Neural progenitor cell (in vitro differentiated cells): ENCODE results near the gene SCAMP3. TPM values are rescaled to one million over a fixed set of nuclear protein-coding genes. Genes with fewer than 3 reads are reported as not detected.
"Not testable (repeated sequence)": the region's sequence is repeated elsewhere in the genome, so short reads cannot be mapped to it uniquely, and the experiment has no call there.

Experiments
- DNase-seq: peaks from one replicate; pipeline ENCODE4 v3.0.0-alpha.2; 2016; ENCODE audit warnings: low spot score
- H2AFZ ChIP-seq: fragments of 200-600 bp; sonication (generic); replicated peaks from 2 replicates; pipeline ENCODE4 v1.6.1; 2016; ENCODE audit warnings: antibody characterized with exemption
- H3F3A ChIP-seq: fragments of 200-600 bp; sonication (generic); 2 replicates; pipeline ENCODE4 v1.6.1; 2016; ENCODE audit warnings: antibody characterized with exemption, low read depth
- H3K27ac ChIP-seq: fragments of 200-600 bp; sonication (generic); 2 replicates; pipeline ENCODE4 v1.5.1; 2016; ENCODE audit warnings: mild to moderate bottlenecking
- H3K27me3 ChIP-seq: fragments of 200-600 bp; sonication (generic); 2 replicates; pipeline ENCODE4 v1.6.1; 2016; ENCODE audit warnings: mild to moderate bottlenecking, moderate library complexity
- H3K36me3 ChIP-seq: fragments of 200-600 bp; sonication (generic); 2 replicates; pipeline ENCODE4 v1.5.1; 2016
- H3K4me1 ChIP-seq: fragments of 200-600 bp; sonication (generic); 2 replicates; pipeline ENCODE4 v1.6.1; 2016; ENCODE audit warnings: mixed run types
- H3K4me2 ChIP-seq: fragments of 200-600 bp; sonication (generic); 2 replicates; pipeline ENCODE4 v1.6.1; 2016
- H3K4me3 ChIP-seq: fragments of 200-600 bp; sonication (generic); 2 replicates; pipeline ENCODE4 v1.5.1; 2016
- H3K79me2 ChIP-seq: fragments of 200-600 bp; sonication (generic); 2 replicates; pipeline ENCODE4 v1.6.1; 2016; ENCODE audit warnings: low read depth
- H3K9ac ChIP-seq: fragments of 200-600 bp; sonication (generic); 2 replicates; pipeline ENCODE4 v1.6.1; 2016
- H3K9me3 ChIP-seq: fragments of 200-600 bp; sonication (generic); 2 replicates; pipeline ENCODE4 v1.5.1; 2016; ENCODE audit warnings: low read depth
- H4K20me1 ChIP-seq: fragments of 200-600 bp; sonication (generic); 2 replicates; pipeline ENCODE4 v1.6.1; 2016; ENCODE audit warnings: low read depth
- H3K27ac Mint-ChIP-seq: 3 replicates; pipeline ENCODE4 v1.8.0; 2021; ENCODE audit warnings: mixed read lengths
- H3K27me3 Mint-ChIP-seq: 2 replicates; pipeline ENCODE4 v1.8.0; 2022; ENCODE audit warnings: low read depth, mild to moderate bottlenecking, inconsistent platforms, moderate library complexity, mixed read lengths; ENCODE audit not compliant: insufficient read depth
- H3K36me3 Mint-ChIP-seq: 3 replicates; pipeline ENCODE4 v1.8.0; 2021; ENCODE audit warnings: mixed read lengths
- H3K4me1 Mint-ChIP-seq: 3 replicates; pipeline ENCODE4 v1.8.0; 2021; ENCODE audit warnings: mixed read lengths
- H3K4me3 Mint-ChIP-seq: 3 replicates; pipeline ENCODE4 v1.8.0; 2021; ENCODE audit warnings: mild to moderate bottlenecking, moderate library complexity, mixed read lengths
- H3K9me3 Mint-ChIP-seq: 3 replicates; pipeline ENCODE4 v1.8.0; 2020; ENCODE audit warnings: mixed read lengths
- EZH2 ChIP-seq: fragments of 200-600 bp; sonication (generic); IDR thresholded peaks from 2 replicates; pipeline ENCODE4 v1.6.1; 2017; ENCODE audit warnings: antibody characterized with exemption, mild to moderate bottlenecking, moderate library complexity
- EZH2phosphoT487 ChIP-seq: fragments of 200-600 bp; sonication (generic); IDR thresholded peaks from 2 replicates; pipeline ENCODE4 v1.6.1; 2017; ENCODE audit warnings: antibody characterized with exemption
- total RNA-seq: library from RNA; depleted of rRNA; stranded (reverse); fragments of >200 nt; gene quantifications from 2 replicates; pipeline ENCODE4 v1.2.3, GENCODE V29; 2015; ENCODE audit warnings: low replicate concordance
- TF ChIP-seq, protein P1 (sequence below): fragments of 200-600 bp; sonication (generic); IDR thresholded peaks from 2 replicates; pipeline ENCODE4 v1.5.1; 2017; ENCODE audit warnings: antibody characterized with exemption, mild to moderate bottlenecking

Gene SCAMP3
- total RNA-seq, 1 donor from 2014 or later, result 21.8 TPM

DNA sequence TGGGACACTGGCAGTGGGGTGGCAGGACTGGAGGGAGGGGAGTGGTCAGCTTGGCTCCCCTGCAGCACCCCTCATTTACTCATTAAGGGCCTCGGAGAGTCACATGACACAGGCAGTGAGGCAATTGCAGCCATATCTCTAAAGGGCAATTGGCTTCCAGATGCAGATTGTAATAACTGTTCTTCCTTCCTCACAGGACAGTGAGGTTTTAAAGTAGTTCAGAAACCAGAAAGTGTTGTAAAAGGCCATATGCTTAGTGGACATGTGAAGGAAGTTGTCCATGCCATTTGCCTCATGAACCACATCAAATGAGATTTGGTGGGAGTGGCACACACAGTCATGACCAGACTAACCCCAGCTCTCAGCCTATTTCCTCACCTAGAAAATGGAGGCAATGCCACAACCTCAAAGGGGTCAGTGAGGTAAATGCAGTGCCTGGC, 42.5 kb downstream of the SCAMP3 start:
- H3K4me3 ChIP-seq, result peak overlapping the region; percentile 34
- Mint-ChIP-seq H3K4me1 (peaks cover 14% of the 10 kb centered on the region), H3K27me3 (no peaks in the 10 kb centered on the region)

DNA sequence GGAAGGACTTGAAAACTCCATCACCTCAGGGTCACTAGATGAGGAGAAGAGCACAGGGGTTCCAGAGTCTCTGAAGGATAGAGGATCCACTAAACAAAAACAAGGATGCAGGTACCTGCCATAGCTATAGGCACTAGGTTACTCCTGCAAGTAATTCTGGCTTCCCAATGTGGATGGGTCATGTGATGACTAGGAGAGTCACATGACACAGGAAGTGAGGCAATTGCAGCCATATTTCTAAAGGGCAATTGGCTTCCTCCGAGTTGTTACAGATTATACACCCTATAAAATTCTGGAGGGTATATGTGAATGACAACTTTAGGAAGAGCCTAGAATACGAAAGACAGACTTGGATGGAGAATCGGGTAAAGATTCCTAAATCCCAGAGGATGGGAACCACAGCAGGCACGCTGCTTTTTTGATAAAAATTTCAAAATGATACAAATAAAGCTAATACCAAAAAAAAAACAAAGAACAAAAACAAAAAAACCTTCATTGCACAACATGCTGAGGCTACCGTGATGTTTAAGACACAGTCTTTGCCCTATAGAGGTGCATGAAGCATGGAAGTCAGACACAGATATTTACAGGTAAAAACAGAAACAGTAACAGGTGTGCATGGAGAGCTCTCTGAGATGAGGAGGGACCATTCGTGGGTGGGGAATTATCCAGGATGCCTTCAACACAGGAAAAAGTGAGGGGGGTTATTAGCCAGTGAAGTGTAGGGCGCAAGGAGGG, 43.1 kb downstream of the SCAMP3 start:
- Histone ChIP-seq H3K36me3 (no peaks in the 10 kb centered on the region), H3K4me3 (peak overlapping the region; percentile 34), H3K9ac (no peak overlapping the region), H3K4me1 (no peaks in the 10 kb centered on the region), H2AFZ (peak overlapping the region; percentile 65), H3K79me2 (no peaks in the 10 kb centered on the region), H3F3A (peaks cover 27% of the 10 kb centered on the region), H4K20me1 (no peaks in the 10 kb centered on the region), H3K9me3 (no peaks in the 10 kb centered on the region), H3K27me3 (no peaks in the 10 kb centered on the region), H3K27ac (no peak overlapping the region), H3K4me2 (peak overlapping the region; percentile 65)
- peak overlapping the region; percentile 24 for H3K4me3 Mint-ChIP-seq
- H3K9me3 Mint-ChIP-seq, result no peaks in the 10 kb centered on the region
- peaks cover 10% of the 10 kb centered on the region for H3K4me1 Mint-ChIP-seq
- no peaks in the 10 kb centered on the region for H3K27me3 Mint-ChIP-seq
- TF ChIP-seq EZH2phosphoT487 (no peak), EZH2 (no peak)
- TF ChIP-seq, protein P1, sequence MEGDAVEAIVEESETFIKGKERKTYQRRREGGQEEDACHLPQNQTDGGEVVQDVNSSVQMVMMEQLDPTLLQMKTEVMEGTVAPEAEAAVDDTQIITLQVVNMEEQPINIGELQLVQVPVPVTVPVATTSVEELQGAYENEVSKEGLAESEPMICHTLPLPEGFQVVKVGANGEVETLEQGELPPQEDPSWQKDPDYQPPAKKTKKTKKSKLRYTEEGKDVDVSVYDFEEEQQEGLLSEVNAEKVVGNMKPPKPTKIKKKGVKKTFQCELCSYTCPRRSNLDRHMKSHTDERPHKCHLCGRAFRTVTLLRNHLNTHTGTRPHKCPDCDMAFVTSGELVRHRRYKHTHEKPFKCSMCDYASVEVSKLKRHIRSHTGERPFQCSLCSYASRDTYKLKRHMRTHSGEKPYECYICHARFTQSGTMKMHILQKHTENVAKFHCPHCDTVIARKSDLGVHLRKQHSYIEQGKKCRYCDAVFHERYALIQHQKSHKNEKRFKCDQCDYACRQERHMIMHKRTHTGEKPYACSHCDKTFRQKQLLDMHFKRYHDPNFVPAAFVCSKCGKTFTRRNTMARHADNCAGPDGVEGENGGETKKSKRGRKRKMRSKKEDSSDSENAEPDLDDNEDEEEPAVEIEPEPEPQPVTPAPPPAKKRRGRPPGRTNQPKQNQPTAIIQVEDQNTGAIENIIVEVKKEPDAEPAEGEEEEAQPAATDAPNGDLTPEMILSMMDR, result no peak
- H3K36me3 Mint-ChIP-seq, result peaks cover 14% of the 10 kb centered on the region
- peak overlapping the region; percentile 11 for H3K27ac Mint-ChIP-seq
- DNase-seq, result peak; percentile 78

More for the DNA sequence above, 42.5 kb downstream of the SCAMP3 start:
- peak overlapping the region; percentile 65 for H3K4me2 ChIP-seq
- H3K36me3 ChIP-seq, result no peaks in the 10 kb centered on the region
- Mint-ChIP-seq H3K4me3 (peak overlapping the region; percentile 3), H3K9me3 (no peaks in the 10 kb centered on the region), H3K27ac (peak overlapping the region; percentile 11), H3K36me3 (peaks cover 16% of the 10 kb centered on the region)
- H3K27ac ChIP-seq, result no peak overlapping the region
- H3K79me2 ChIP-seq, result peaks cover under 1% of the 10 kb centered on the region
- peaks cover 33% of the 10 kb centered on the region for H3F3A ChIP-seq
- peak overlapping the region; percentile 65 for H2AFZ ChIP-seq
- TF ChIP-seq EZH2phosphoT487, result no peak
- TF ChIP-seq, protein P1, result no peak
- no peak for TF ChIP-seq EZH2
- peak; percentile 50 for DNase-seq
- no peaks in the 10 kb centered on the region for H3K4me1 ChIP-seq
- H3K9me3 ChIP-seq, result no peaks in the 10 kb centered on the region
- H3K9ac ChIP-seq, result no peak overlapping the region
- no peaks in the 10 kb centered on the region for H3K27me3 ChIP-seq
- H4K20me1 ChIP-seq, result no peaks in the 10 kb centered on the region

DNA sequence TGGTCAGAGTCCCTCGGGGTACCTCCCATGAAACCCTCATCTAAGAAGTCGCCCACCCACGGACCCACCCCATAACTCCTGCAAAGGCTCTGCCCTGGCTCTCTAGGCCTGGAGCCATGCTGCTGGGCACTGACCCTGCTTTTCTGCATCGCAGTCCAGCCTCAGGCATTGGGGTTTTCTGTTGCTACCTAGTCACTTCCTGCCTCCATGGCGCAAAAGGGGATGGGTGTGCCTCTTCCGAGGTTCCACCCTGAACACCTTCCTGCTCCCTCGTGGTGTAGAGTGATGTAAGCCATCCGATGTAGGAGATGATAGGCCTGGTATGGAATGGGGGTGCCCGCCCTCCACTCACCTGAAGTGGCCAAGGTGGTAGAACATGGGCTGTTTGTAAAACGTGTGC, 47.5 kb downstream of the SCAMP3 start:
- not testable (repeated sequence) for H3K27me3 ChIP-seq, H3K9me3 Mint-ChIP-seq, H3K79me2 ChIP-seq, H3K27ac Mint-ChIP-seq, H3K27ac ChIP-seq, H3K9ac ChIP-seq, DNase-seq, H3K4me1 ChIP-seq, H3K9me3 ChIP-seq, H4K20me1 ChIP-seq, H3K27me3 Mint-ChIP-seq, H3F3A ChIP-seq, H3K36me3 ChIP-seq, H3K4me3 ChIP-seq, H3K36me3 Mint-ChIP-seq, H3K4me3 Mint-ChIP-seq, H2AFZ ChIP-seq, H3K4me2 ChIP-seq
- peaks cover 19% of the 10 kb centered on the region for H3K4me1 Mint-ChIP-seq

DNA sequence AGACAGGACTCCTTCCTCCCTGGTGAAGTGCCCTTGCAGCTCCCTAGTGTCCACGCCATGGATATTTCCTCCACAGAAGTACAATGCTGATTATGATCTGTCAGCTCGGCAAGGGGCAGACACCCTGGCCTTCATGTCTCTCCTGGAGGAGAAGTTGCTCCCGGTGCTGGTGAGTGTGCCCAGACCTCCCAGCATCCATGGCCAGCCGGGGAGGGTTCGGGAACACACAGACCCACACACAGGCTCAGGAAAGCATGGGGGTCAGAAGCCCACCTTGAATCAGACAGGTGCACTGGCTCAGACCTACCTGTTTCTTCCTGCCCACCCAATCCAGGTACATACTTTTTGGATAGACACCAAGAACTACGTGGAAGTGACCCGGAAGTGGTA, 50.1 kb downstream of the SCAMP3 start:
- H3K27me3 ChIP-seq, H3K36me3 ChIP-seq, H3K27ac Mint-ChIP-seq, H4K20me1 ChIP-seq, H3K9me3 ChIP-seq, H3K79me2 ChIP-seq, H3K36me3 Mint-ChIP-seq, DNase-seq, H2AFZ ChIP-seq, H3K9ac ChIP-seq, H3K4me3 ChIP-seq, H3K9me3 Mint-ChIP-seq, H3K4me3 Mint-ChIP-seq, H3K4me2 ChIP-seq, H3K27ac ChIP-seq: not testable (repeated sequence)
- H3K4me1 Mint-ChIP-seq, result peaks cover 29% of the 10 kb centered on the region
- Histone ChIP-seq H3F3A (peaks cover 32% of the 10 kb centered on the region), H3K4me1 (peaks cover 17% of the 10 kb centered on the region)
- H3K27me3 Mint-ChIP-seq, result peaks cover 18% of the 10 kb centered on the region

DNA sequence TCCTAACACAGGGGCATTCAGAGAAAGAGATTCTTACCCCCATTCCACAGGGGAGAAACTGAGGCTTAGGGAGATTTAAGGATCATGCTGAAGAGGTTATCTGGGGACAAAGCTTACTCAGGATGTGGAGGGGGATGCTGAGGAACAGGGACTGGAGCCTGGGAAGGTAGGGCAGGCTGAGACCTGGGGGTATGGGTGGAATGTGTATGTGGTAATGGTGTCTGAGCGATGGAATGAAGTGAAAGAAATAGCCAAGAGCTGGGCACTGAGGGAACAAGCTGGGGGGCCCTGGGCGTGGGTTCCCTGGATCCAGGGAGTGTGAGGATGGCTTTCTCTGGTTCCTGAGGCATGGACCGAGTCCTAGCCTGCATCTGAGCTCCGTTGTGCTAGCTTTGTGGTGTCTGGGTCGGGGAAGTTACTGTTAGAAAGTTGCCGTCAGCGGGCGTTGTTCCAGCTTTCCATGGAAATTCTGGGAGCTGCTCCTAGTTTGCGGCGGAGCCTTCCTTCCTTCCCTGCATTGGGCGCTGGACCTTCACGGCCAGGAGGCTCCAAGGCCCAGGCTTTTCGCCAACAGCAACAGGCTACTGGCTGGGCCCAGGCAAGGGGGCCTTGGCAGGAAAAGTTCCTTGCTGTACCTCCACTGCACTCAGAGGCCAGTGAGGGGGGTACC, 50.6 kb downstream of the SCAMP3 start:
- not testable (repeated sequence) for H3K36me3 ChIP-seq, H3K4me3 ChIP-seq, H3K79me2 ChIP-seq, DNase-seq, H2AFZ ChIP-seq, H3K36me3 Mint-ChIP-seq, H3K27ac Mint-ChIP-seq, H3K4me3 Mint-ChIP-seq, H3K9me3 Mint-ChIP-seq, H3K4me2 ChIP-seq, H3K9ac ChIP-seq, H3K9me3 ChIP-seq, H3K27ac ChIP-seq, H3K27me3 ChIP-seq, H4K20me1 ChIP-seq
- Mint-ChIP-seq H3K27me3 (peaks cover 23% of the 10 kb centered on the region), H3K4me1 (peaks cover 33% of the 10 kb centered on the region)
- Histone ChIP-seq H3F3A (peaks cover 37% of the 10 kb centered on the region), H3K4me1 (peaks cover 22% of the 10 kb centered on the region)
